Measurements from ENCODE around the gene LHX6. TPM values are rescaled to one million over a fixed set of nuclear protein-coding genes. Genes with fewer than 3 reads are reported as not detected.

LHX6 gene
- total RNA-seq, 1 experiment from 2014 or later, result 1.8 TPM

- H3K27me3 ChIP-seq (ENCODE audit: insufficient read depth, low read length), result no peaks in the 10 kb centered on the region
- peaks cover 36% of the 10 kb centered on the region for H3K27me3 Mint-ChIP-seq (ENCODE audit: low read depth)
- no peak overlapping the region for H3K4me2 ChIP-seq (ENCODE audit: insufficient read depth, insufficient read length, low read length)
Observed at GRCh38 chr9:122168356-122168755, 60.4 kb downstream of the LHX6 start.

More at GRCh38 chr9:122168356-122168755, 60.4 kb downstream of the LHX6 start:
- Mint-ChIP-seq H3K4me3 (no peak overlapping the region), H3K9me3 (peaks cover 4% of the 10 kb centered on the region in 2 experiments; a peak in 2 of 5 replicates), H3K4me1 (peaks cover 0 to 3% of the 10 kb centered on the region in 2 experiments; a peak in 1 of 4 replicates), H3K27ac (no peak overlapping the region), H3K36me3 (ENCODE audit: insufficient read depth in 1 of 3, low read depth in 3 of 3) (no peaks in the 10 kb centered on the region; a peak in 1 of 7 replicates)
- Histone ChIP-seq H3K9me3 (ENCODE audit: control insufficient read depth, low read depth, low read length) (no peaks in the 10 kb centered on the region), H3K79me1 (ENCODE audit: insufficient read depth, low read depth, low read length, poor library complexity, severe bottlenecking) (no peaks in the 10 kb centered on the region), H2BK15ac (ENCODE audit: low read depth, low read length) (no peak overlapping the region), H3K14ac (ENCODE audit: insufficient read depth, low read length) (no peak overlapping the region), H4K8ac (replicated peaks; ENCODE audit: insufficient read length, low read depth, low read length) (no peak overlapping the region), H3K23me2 (ENCODE audit: insufficient read length, low read depth, low read length, poor library complexity, severe bottlenecking) (no peaks in the 10 kb centered on the region), H3K27ac (ENCODE audit: insufficient read length, low read depth, low read length) (no peak overlapping the region), H3K56ac (ENCODE audit: insufficient read length, low read depth, low read length) (no peak overlapping the region), H2AK5ac (ENCODE audit: insufficient read length, low read length) (no peak overlapping the region), H2BK5ac (ENCODE audit: insufficient read length, low read length) (no peak overlapping the region), H3K4me1 (ENCODE audit: insufficient read depth, low read length) (no peaks in the 10 kb centered on the region), H2AFZ (ENCODE audit: low read length) (no peak overlapping the region), H3K18ac (ENCODE audit: insufficient read length, low read depth, low read length) (no peak overlapping the region), H2BK120ac (ENCODE audit: low read depth, low read length, poor library complexity, severe bottlenecking) (no peak overlapping the region), H3K4ac (ENCODE audit: low read depth, low read length) (no peak overlapping the region), H3K9ac (ENCODE audit: extremely low read depth, insufficient read length, low read length) (no peak overlapping the region), H2BK20ac (ENCODE audit: low read depth, low read length, poor library complexity, severe bottlenecking) (no peak overlapping the region), H3K79me2 (ENCODE audit: insufficient read depth, low read length) (no peaks in the 10 kb centered on the region), H4K20me1 (ENCODE audit: control insufficient read depth, insufficient read depth, insufficient read length) (no peaks in the 10 kb centered on the region), H3K23ac (ENCODE audit: insufficient read length, low read depth, low read length) (no peak overlapping the region), H3T11ph (ENCODE audit: low read length) (no peak overlapping the region), H2BK12ac (ENCODE audit: insufficient read length, low read depth, low read length) (no peak overlapping the region), H4K5ac (ENCODE audit: insufficient read length, low read depth, low read length) (no peak overlapping the region), H4K91ac (ENCODE audit: insufficient read length, low read depth, low read length) (no peak overlapping the region)
- DNase-seq, result no peak
- TF ChIP-seq CTCF (conservative IDR thresholded peaks at IDR 0.05), result no peak
- WGBS (ENCODE audit: extremely low coverage, insufficient read length, low lambda C conversion rate), result no CpG with 5 or more reads among the region's 3 CpGs

All from H9 (cell line).